Lung (tissue), 12 donors: ENCODE measurements around the gene SLC46A2. TPM values are rescaled to one million over a fixed set of nuclear protein-coding genes. Genes with fewer than 3 reads are reported as not detected.

ENCODE experiments used
- ATAC-seq: fragments of 200-7000 bp; cut with Tn5 transposase; one replicate; pipeline ENCODE4 v1.9.1; 2020; ENCODE audit warnings: moderate number of reproducible peaks; ENCODE audit not compliant: insufficient read depth, low FRiP score
- DNase-seq, 3 donors: peaks; one replicate each; pipeline ENCODE4 v3.0.0-alpha.2; 2013 to 2017
- H3K27ac ChIP-seq, 2 donors: one replicate each; pipeline ENCODE4 v1.5.1; 2013; ENCODE audit warnings: mild to moderate bottlenecking in 2 of 2, moderate library complexity in 2 of 2, control low read depth in 1 of 2, inconsistent platforms in 1 of 2, low read depth in 1 of 2, low read length in 1 of 2
- H3K27me3 ChIP-seq, 3 donors: one replicate each; pipeline ENCODE4 v1.5.1; 2013; ENCODE audit warnings: low read length in 2 of 3; ENCODE audit not compliant: control insufficient read depth in 3 of 3, insufficient read depth in 3 of 3
- H3K36me3 ChIP-seq, 4 donors: one replicate each; pipeline ENCODE4 v1.5.1; 2013; ENCODE audit warnings: low read length in 4 of 4, mild to moderate bottlenecking in 1 of 4, moderate library complexity in 1 of 4; ENCODE audit not compliant: control insufficient read depth in 4 of 4, insufficient read depth in 4 of 4
- H3K4me1 ChIP-seq, 5 donors: one replicate each; pipeline ENCODE4 v1.5.1; 2013; ENCODE audit warnings: low read length in 5 of 5, mild to moderate bottlenecking in 2 of 5, moderate library complexity in 1 of 5; ENCODE audit not compliant: control insufficient read depth in 5 of 5, insufficient read depth in 5 of 5
- H3K4me3 ChIP-seq: one replicate; pipeline ENCODE4 v1.5.1; 2013; ENCODE audit warnings: mild to moderate bottlenecking, control low read depth, moderate library complexity
- H3K9ac ChIP-seq, 2 donors: one replicate each; pipeline ENCODE4 v1.5.1; 2013; ENCODE audit warnings: low read length in 2 of 2, control low read depth in 1 of 2; ENCODE audit not compliant: insufficient read depth in 1 of 2
- H3K9me3 ChIP-seq, 4 donors: one replicate each; pipeline ENCODE4 v1.5.1; 2013; ENCODE audit warnings: low read length in 3 of 4, mild to moderate bottlenecking in 1 of 4, moderate library complexity in 1 of 4; ENCODE audit not compliant: control insufficient read depth in 4 of 4, insufficient read depth in 3 of 4
- WGBS, 2 donors: extraction: QIAGEN DNeasy Blood & Tissue Kit; methylation state at CpG; one replicate each; pipeline ENCODE4 v1.1.7; 2013; 5-methylcytosine and 5-hydroxymethylcytosine counted together
- polyA plus RNA-seq, 2 donors: library from polyadenylated mRNA; stranded (reverse); fragments of 200-250 nt; gene quantifications; one replicate each; pipeline ENCODE4 v1.2.1, GENCODE V29; 2013
- total RNA-seq, 2 donors: library from RNA; depleted of rRNA in 1 of 2; stranded (reverse); fragments of >200 nt in 1 of 2; gene quantifications; one replicate each; pipeline ENCODE4 v1.2.1, GENCODE V29; 2014 to 2021
- TF ChIP-seq, protein P1 (sequence below): IDR thresholded peaks from 2 replicates; pipeline ENCODE4 v1.5.1; 2012; ENCODE audit warnings: mild to moderate bottlenecking; ENCODE audit errors: control extremely low read depth, extremely low read depth
- donor health status: control.
- donor health status: control.
- donor health status: Bipolar disorder and iron deficiency.
- donor health status: healthy.
- donor health status: DM: yes; HTN: yes; CAD: no.

SLC46A2 gene
- total and polyA plus RNA-seq, 4 donors: 0.20 to 18.5 (median 13.6) TPM

DNA sequence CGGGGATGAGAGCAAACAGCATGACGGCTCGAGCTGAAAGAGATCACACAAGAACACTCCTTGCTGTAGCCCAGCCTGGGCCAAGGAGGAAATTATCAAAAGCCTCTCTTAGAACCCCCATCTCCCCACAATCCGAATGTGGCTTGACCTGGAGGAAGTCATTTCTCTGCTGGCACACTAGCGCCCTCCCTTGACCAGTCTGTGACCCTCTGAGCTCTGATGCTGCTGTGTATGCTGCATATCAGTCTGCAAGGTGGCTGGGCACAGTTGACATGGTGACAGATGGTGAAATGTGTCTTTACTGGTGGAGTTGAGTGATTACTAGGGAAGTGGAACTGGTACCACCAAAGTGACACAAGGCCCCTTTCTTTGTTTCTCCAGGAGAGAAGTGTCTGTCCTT is 3.3 kb downstream of the SLC46A2 start:
- H3K4me1 ChIP-seq: peaks cover 0 to 13% (median 0%) of the 10 kb centered on the region in 5 donors
- WGBS, 2 donors: 52 to 54% methylated on average over 5 of the region's 5 CpGs
- peaks cover 0 to 4% (median 0%) of the 10 kb centered on the region in 4 donors for H3K9me3 ChIP-seq
- H3K27ac ChIP-seq: no peak overlapping the region
- H3K4me3 ChIP-seq: no peak overlapping the region
- no peak for ATAC-seq
- DNase-seq: no peak
- peaks cover 0 to 11% (median 3%) of the 10 kb centered on the region in 3 donors for H3K27me3 ChIP-seq
- TF ChIP-seq, protein P1, sequence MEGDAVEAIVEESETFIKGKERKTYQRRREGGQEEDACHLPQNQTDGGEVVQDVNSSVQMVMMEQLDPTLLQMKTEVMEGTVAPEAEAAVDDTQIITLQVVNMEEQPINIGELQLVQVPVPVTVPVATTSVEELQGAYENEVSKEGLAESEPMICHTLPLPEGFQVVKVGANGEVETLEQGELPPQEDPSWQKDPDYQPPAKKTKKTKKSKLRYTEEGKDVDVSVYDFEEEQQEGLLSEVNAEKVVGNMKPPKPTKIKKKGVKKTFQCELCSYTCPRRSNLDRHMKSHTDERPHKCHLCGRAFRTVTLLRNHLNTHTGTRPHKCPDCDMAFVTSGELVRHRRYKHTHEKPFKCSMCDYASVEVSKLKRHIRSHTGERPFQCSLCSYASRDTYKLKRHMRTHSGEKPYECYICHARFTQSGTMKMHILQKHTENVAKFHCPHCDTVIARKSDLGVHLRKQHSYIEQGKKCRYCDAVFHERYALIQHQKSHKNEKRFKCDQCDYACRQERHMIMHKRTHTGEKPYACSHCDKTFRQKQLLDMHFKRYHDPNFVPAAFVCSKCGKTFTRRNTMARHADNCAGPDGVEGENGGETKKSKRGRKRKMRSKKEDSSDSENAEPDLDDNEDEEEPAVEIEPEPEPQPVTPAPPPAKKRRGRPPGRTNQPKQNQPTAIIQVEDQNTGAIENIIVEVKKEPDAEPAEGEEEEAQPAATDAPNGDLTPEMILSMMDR: no peak
- no peak overlapping the region for H3K9ac ChIP-seq
- no peaks in the 10 kb centered on the region for H3K36me3 ChIP-seq

DNA sequence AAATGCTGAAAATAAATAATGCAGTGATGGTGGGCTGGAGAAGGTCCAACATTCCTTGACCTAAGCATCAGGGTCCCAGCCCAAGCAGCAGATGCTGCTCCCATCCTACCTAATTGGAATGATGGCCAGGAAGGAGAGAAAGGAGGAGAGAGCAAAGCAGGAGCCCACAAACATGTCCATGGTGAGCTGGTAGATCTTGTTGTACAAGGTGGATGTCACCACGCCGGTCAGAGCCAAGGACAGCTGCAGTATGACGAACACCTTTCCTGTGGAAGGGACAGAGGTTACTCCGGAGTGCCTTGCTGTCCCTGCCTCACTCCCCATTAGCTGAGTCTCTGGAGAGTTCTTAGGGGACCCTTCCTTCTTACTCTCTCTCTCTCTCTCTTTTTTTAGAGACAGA is 4.3 kb downstream of the SLC46A2 start:
- Histone ChIP-seq H3K9ac (no peak overlapping the region), H3K4me1 (peaks cover 0 to 13% (median 0%) of the 10 kb centered on the region in 5 donors), H3K36me3 (no peaks in the 10 kb centered on the region), H3K4me3 (no peak overlapping the region), H3K27ac (no peak overlapping the region), H3K27me3 (peaks cover 0 to 8% (median 3%) of the 10 kb centered on the region in 3 donors), H3K9me3 (peaks cover 0 to 4% (median 0%) of the 10 kb centered on the region in 4 donors)
- DNase-seq (no peak), ATAC-seq (no peak)
- WGBS, 2 donors: 91 to 92% methylated on average over 4 of the region's 4 CpGs
- TF ChIP-seq, protein P1: no peak

DNA sequence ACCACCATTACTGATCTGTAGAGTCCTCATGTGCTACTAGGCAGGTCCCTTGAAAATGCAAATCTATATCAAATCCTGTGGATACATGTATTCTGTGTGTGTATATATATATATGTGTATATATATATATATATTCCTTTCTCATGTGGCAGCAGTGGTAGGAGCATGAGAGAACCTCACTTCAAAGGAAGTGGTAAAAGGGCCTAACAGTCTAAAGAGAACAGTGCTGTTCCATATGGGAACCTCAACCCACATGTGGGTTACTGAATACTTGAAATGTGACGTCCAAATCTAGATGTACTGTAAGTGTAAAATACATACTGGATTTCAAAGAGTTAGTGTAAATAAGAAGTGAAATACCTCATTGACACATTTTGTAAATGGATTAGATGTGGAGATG is 5.4 kb downstream of the SLC46A2 start:
- ATAC-seq: no peak
- Histone ChIP-seq H3K4me1 (peaks cover 0 to 7% (median 0%) of the 10 kb centered on the region in 5 donors), H3K4me3 (no peak overlapping the region), H3K9me3 (peaks cover 0 to 4% (median 0%) of the 10 kb centered on the region in 4 donors), H3K36me3 (peaks cover 0 to 2% (median 0%) of the 10 kb centered on the region in 4 donors), H3K27ac (no peak overlapping the region), H3K9ac (no peak overlapping the region), H3K27me3 (peaks cover 0 to 8% (median 2%) of the 10 kb centered on the region in 3 donors)
- TF ChIP-seq, protein P1: no peak
- 46 to 71% methylated on average over 1 of the region's 1 CpG for WGBS, 2 donors
- no peak for DNase-seq

- no peak overlapping the region for H3K4me3 ChIP-seq
- WGBS, 2 donors: 94 to 95% methylated on average over 5 of the region's 5 CpGs
- H3K4me1 ChIP-seq: peaks cover 0 to 3% (median 0%) of the 10 kb centered on the region in 5 donors
- peaks cover 0 to 3% (median 0%) of the 10 kb centered on the region in 4 donors for H3K9me3 ChIP-seq
- H3K36me3 ChIP-seq: peaks cover 0 to 3% (median 0%) of the 10 kb centered on the region in 4 donors
- ATAC-seq (no peak), DNase-seq (no peak)
- H3K27ac ChIP-seq: no peak overlapping the region
- H3K27me3 ChIP-seq: peaks cover 0 to 3% (median 0%) of the 10 kb centered on the region in 3 donors
- no peak overlapping the region for H3K9ac ChIP-seq
- TF ChIP-seq, protein P1: no peak
Observed at GRCh38 chr9:112884721-112885120, 6.0 kb downstream of the SLC46A2 start.
